OCI-LY3 (cell line): ENCODE data around the gene DRD5.

ENCODE experiments used
- EZH2phosphoT487 ChIP-seq: fragments of 200-600 bp; shearing (Covaris generic); IDR thresholded peaks from 2 replicates; pipeline ENCODE4 v1.6.1; 2018; ENCODE audit warnings: antibody characterized with exemption, mixed run types, low read depth
- TF ChIP-seq, protein P1 (sequence below): fragments of 200-600, 300-600 bp; sonication (generic); IDR thresholded peaks from 2 replicates; pipeline ENCODE4 v1.5.1; 2014; ENCODE audit warnings: antibody characterized with exemption, low read length, low read depth

DNA sequence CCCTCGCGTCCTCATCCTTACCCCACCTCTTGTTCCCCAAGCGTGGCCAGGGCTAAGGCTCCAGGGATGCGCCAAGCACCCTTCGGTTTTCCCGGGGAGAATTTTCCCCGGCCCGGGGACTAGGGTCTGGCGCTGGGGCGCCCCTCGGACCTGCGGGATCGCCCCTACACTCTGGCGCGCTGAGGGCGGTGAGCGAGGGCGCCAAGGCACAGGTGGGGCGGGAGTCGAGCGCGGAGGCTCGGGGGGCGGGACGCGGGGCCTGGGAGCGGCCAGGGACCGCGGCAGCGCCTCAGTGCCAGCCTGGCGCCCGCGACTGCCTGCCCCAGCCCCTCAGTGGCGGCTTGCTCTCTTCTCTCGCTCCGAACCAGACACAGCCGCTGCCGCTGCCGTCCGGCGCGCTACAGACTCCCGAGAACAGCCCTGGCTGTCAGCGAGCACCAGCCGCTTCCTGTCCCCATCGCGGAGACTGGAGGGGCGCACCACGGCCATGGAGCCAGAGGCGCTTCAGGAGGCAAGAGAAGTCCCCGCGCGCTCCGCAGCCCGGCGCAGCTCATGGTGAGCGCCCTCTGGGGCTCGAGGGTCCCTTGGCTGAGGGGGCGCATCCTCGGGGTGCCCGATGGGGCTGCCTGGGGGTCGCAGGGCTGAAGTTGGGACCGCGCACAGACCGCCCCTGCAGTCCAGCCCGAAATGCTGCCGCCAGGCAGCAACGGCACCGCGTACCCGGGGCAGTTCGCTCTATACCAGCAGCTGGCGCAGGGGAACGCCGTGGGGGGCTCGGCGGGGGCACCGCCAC is at the start of gene DRD5:
- TF ChIP-seq, protein P1, sequence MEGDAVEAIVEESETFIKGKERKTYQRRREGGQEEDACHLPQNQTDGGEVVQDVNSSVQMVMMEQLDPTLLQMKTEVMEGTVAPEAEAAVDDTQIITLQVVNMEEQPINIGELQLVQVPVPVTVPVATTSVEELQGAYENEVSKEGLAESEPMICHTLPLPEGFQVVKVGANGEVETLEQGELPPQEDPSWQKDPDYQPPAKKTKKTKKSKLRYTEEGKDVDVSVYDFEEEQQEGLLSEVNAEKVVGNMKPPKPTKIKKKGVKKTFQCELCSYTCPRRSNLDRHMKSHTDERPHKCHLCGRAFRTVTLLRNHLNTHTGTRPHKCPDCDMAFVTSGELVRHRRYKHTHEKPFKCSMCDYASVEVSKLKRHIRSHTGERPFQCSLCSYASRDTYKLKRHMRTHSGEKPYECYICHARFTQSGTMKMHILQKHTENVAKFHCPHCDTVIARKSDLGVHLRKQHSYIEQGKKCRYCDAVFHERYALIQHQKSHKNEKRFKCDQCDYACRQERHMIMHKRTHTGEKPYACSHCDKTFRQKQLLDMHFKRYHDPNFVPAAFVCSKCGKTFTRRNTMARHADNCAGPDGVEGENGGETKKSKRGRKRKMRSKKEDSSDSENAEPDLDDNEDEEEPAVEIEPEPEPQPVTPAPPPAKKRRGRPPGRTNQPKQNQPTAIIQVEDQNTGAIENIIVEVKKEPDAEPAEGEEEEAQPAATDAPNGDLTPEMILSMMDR, result no peak
- TF ChIP-seq EZH2phosphoT487, result no peak
